ENCODE measurements around the gene ZFYVE28. TPM values are rescaled to one million over a fixed set of nuclear protein-coding genes. Genes with fewer than 3 reads are reported as not detected.

Gene ZFYVE28
- total and polyA plus RNA-seq, 11 donors: 2.6 to 11.9 (median 5.5) TPM

GRCh38 chr4:2258091-2259035, 160.1 kb downstream of the ZFYVE28 start:
- no peaks in the 10 kb centered on the region for H3K9me3 ChIP-seq
- WGBS, 4 donors: 87 to 92% (median 89%) methylated on average over 14 to 18 of the region's 18 CpGs
- ATAC-seq (no peak), DNase-seq (peak; percentile 8 to 62 (median 25))
- peak overlapping the region; percentile 74 to 97 (median 90) for H3K27ac ChIP-seq
- no peaks in the 10 kb centered on the region for H3K27me3 ChIP-seq
- peak overlapping the region in 4 of 12 donors; percentile 6 to 100 (median 50) for H3K4me3 ChIP-seq
- H3K4me1 ChIP-seq: peaks cover 21 to 87% (median 72%) of the 10 kb centered on the region in 12 donors
- peaks cover 0 to 44% (median 17%) of the 10 kb centered on the region in 9 donors for H3K36me3 ChIP-seq
- intact Hi-C loops (cut with DNase I): loop anchor here in 2 of 10 donors (10.0 kb wide), 1 partner anchor 156 kb away; the partner anchor contains the start of genes CFAP99 (in 2 of the 2) and ZFYVE28 (in 2 of the 2)
- TF ChIP-seq POLR2A (IDR thresholded peaks at IDR 0.05) (no peak), CTCF (IDR thresholded peaks at IDR 0.05) (no peak)

- TF ChIP-seq POLR2A (IDR thresholded peaks at IDR 0.05): no peak
- no peak for TF ChIP-seq CTCF (IDR thresholded peaks at IDR 0.05)
- no peak for ATAC-seq
- WGBS, 4 donors: 62 to 75% (median 63%) methylated on average over 9 to 14 of the region's 14 CpGs
- intact Hi-C loops (cut with DNase I): loop anchor here in 3 of 10 donors (2.0 to 10.0 kb wide), 2 partner anchors 15 to 157 kb away; partner anchors contain the start of genes CFAP99 (in 2 of the 3), ZFYVE28 (in 2 of the 3), HAUS3 (in 1 of the 3) and POLN (in 1 of the 3)
- Histone ChIP-seq H3K36me3 (peaks cover 0 to 51% (median 23%) of the 10 kb centered on the region in 9 donors), H3K4me1 (peaks cover 21 to 84% (median 70%) of the 10 kb centered on the region in 12 donors), H3K4me3 (peak overlapping the region in 3 of 12 donors; percentile 1 to 24 (median 1)), H3K9me3 (no peaks in the 10 kb centered on the region), H3K27ac (peak overlapping the region; percentile 74 to 94 (median 89)), H3K27me3 (no peaks in the 10 kb centered on the region)
- DNase-seq: peak in 4 of 5 donors; percentile 5 to 35 (median 21)
Measured at GRCh38 chr4:2257361-2258081, 160.9 kb downstream of the ZFYVE28 start.

GRCh38 chr4:2256781-2257191, 161.7 kb downstream of the ZFYVE28 start:
- peak; percentile 35 to 75 (median 58) for ATAC-seq
- H3K4me3 ChIP-seq: peak overlapping the region in 1 of 12 donors; percentile 24
- H3K36me3 ChIP-seq: peaks cover 0 to 58% (median 30%) of the 10 kb centered on the region in 9 donors
- no peaks in the 10 kb centered on the region for H3K27me3 ChIP-seq
- intact Hi-C loops (cut with DNase I): loop anchor here in 3 of 10 donors (2.0 to 10.0 kb wide), 2 partner anchors 14 to 158 kb away; partner anchors contain the start of genes CFAP99 (in 2 of the 3), ZFYVE28 (in 2 of the 3), HAUS3 (in 1 of the 3) and POLN (in 1 of the 3)
- TF ChIP-seq POLR2A (IDR thresholded peaks at IDR 0.05) (no peak), CTCF (IDR thresholded peaks at IDR 0.05) (no peak)
- H3K4me1 ChIP-seq: peaks cover 21 to 84% (median 70%) of the 10 kb centered on the region in 12 donors
- WGBS, 4 donors: 40 to 59% (median 42%) methylated on average over 11 to 12 of the region's 12 CpGs
- peak overlapping the region; percentile 74 to 94 (median 89) for H3K27ac ChIP-seq
- peak; percentile 46 to 83 (median 70) for DNase-seq
- no peaks in the 10 kb centered on the region for H3K9me3 ChIP-seq
